HL-60 (cell line): ENCODE data around the gene ADCYAP1R1.

ENCODE experiments used
- GABPA ChIP-seq: IDR thresholded peaks from 2 replicates; pipeline ENCODE4 v1.6.1; 2012; ENCODE audit warnings: low read depth
- POLR2AphosphoS5 ChIP-seq: IDR thresholded peaks from 2 replicates; pipeline ENCODE4 v1.6.1; 2012; ENCODE audit warnings: low read depth
- TF ChIP-seq, protein P1 (sequence below): IDR thresholded peaks from one replicate; pipeline ENCODE4 v1.5.1; 2011; ENCODE audit warnings: low read length, control low read depth, inconsistent platforms; ENCODE audit not compliant: insufficient read depth
- TF ChIP-seq, protein P2 (sequence below): IDR thresholded peaks from 2 replicates; pipeline ENCODE4 v1.6.1; 2012; ENCODE audit warnings: low read depth; ENCODE audit not compliant: insufficient replicate concordance

DNA sequence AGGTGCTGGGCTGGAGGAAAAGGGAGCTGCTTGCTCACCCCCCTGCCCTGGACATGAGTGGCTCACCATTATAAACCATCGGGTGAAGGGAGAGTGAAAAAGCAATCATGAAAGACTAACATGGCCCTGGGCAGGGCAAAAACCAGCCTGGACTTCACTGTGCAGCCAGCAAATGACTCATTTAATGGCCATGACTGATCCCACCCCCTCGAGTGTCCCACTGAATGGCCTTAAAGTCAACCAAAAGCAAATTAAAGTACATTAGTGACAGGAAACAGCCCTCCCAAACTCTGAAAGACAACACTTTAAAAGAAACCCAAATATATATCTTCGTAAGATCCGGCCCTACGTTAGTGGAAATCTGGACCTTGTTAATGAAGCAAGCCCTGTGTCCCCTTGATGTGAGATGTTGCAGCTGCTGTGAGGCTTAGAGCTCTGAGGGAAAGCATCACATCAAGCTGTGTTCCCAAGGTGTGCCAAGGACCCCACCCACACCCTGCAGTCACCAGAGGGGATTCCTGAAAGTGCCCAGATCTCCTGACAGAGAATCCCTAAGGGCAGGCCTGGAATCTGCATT is 31.2 kb downstream of the ADCYAP1R1 start:
- TF ChIP-seq, protein P1, sequence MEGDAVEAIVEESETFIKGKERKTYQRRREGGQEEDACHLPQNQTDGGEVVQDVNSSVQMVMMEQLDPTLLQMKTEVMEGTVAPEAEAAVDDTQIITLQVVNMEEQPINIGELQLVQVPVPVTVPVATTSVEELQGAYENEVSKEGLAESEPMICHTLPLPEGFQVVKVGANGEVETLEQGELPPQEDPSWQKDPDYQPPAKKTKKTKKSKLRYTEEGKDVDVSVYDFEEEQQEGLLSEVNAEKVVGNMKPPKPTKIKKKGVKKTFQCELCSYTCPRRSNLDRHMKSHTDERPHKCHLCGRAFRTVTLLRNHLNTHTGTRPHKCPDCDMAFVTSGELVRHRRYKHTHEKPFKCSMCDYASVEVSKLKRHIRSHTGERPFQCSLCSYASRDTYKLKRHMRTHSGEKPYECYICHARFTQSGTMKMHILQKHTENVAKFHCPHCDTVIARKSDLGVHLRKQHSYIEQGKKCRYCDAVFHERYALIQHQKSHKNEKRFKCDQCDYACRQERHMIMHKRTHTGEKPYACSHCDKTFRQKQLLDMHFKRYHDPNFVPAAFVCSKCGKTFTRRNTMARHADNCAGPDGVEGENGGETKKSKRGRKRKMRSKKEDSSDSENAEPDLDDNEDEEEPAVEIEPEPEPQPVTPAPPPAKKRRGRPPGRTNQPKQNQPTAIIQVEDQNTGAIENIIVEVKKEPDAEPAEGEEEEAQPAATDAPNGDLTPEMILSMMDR, result no peak
- no peak for TF ChIP-seq GABPA
- TF ChIP-seq POLR2AphosphoS5, result no peak
- TF ChIP-seq, protein P2, sequence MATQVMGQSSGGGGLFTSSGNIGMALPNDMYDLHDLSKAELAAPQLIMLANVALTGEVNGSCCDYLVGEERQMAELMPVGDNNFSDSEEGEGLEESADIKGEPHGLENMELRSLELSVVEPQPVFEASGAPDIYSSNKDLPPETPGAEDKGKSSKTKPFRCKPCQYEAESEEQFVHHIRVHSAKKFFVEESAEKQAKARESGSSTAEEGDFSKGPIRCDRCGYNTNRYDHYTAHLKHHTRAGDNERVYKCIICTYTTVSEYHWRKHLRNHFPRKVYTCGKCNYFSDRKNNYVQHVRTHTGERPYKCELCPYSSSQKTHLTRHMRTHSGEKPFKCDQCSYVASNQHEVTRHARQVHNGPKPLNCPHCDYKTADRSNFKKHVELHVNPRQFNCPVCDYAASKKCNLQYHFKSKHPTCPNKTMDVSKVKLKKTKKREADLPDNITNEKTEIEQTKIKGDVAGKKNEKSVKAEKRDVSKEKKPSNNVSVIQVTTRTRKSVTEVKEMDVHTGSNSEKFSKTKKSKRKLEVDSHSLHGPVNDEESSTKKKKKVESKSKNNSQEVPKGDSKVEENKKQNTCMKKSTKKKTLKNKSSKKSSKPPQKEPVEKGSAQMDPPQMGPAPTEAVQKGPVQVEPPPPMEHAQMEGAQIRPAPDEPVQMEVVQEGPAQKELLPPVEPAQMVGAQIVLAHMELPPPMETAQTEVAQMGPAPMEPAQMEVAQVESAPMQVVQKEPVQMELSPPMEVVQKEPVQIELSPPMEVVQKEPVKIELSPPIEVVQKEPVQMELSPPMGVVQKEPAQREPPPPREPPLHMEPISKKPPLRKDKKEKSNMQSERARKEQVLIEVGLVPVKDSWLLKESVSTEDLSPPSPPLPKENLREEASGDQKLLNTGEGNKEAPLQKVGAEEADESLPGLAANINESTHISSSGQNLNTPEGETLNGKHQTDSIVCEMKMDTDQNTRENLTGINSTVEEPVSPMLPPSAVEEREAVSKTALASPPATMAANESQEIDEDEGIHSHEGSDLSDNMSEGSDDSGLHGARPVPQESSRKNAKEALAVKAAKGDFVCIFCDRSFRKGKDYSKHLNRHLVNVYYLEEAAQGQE, result no peak
